CD14-positive monocyte (primary cell): ENCODE data around the gene TPM2. TPM values are rescaled to one million over a fixed set of nuclear protein-coding genes. Genes with fewer than 3 reads are reported as not detected.

Source experiments
- DNase-seq, 3 donors: peaks; one replicate each; pipeline ENCODE4 v3.0.0-alpha.2; 2011 to 2022
- H2AFZ ChIP-seq: 2 replicates; pipeline ENCODE4 v1.6.0; 2012; ENCODE audit warnings: mild to moderate bottlenecking, low read depth, low read length, inconsistent platforms; ENCODE audit not compliant: insufficient read depth, poor library complexity, severe bottlenecking
- H3K27ac ChIP-seq, 2 donors: 1 replicate in 1 of 2; 2 replicates in 1 of 2; pipeline ENCODE4 v1.5.1; 2012 to 2013; ENCODE audit warnings: low read length in 2 of 2, control low read depth in 1 of 2, inconsistent platforms in 1 of 2, low read depth in 1 of 2, mild to moderate bottlenecking in 1 of 2
- H3K27me3 ChIP-seq, 2 donors: one replicate each; pipeline versions ENCODE4 v1.6.0 to v1.6.1; 2011 to 2013; ENCODE audit warnings: low read length in 2 of 2; ENCODE audit not compliant: control insufficient read depth in 2 of 2, insufficient read depth in 2 of 2
- H3K36me3 ChIP-seq, 2 donors: replicated peaks in 1 of 2; 1 replicate in 1 of 2; 2 replicates in 1 of 2; pipeline versions ENCODE4 v1.5.1 to v1.6.1; 2012 to 2013; ENCODE audit warnings: low read length in 2 of 2, control low read depth in 1 of 2, inconsistent platforms in 1 of 2, mild to moderate bottlenecking in 1 of 2; ENCODE audit not compliant: insufficient read depth in 2 of 2, control insufficient read depth in 1 of 2
- H3K4me1 ChIP-seq, 2 donors: 1 replicate in 1 of 2; 2 replicates in 1 of 2; pipeline versions ENCODE4 v1.5.1 to v1.6.1; 2012 to 2013; ENCODE audit warnings: low read length in 2 of 2, control low read depth in 1 of 2, inconsistent platforms in 1 of 2, mild to moderate bottlenecking in 1 of 2, moderate library complexity in 1 of 2; ENCODE audit not compliant: insufficient read depth in 2 of 2, control insufficient read depth in 1 of 2
- H3K4me2 ChIP-seq: replicated peaks from 2 replicates; pipeline ENCODE3; 2012; ENCODE audit warnings: low read length, moderate library complexity, mild to moderate bottlenecking; ENCODE audit not compliant: poor library complexity, severe bottlenecking; ENCODE audit errors: extremely low read depth
- H3K4me3 ChIP-seq, 3 experiments: fragments of 200-600 bp in 1 of 3; sonication (generic) in 1 of 3; replicated peaks in 1 of 3; 1 replicate in 2 of 3; 2 replicates in 1 of 3; pipeline ENCODE4 v1.5.1; 2011 to 2013; ENCODE audit warnings: low read length in 3 of 3, mild to moderate bottlenecking in 3 of 3, control low read depth in 2 of 3, low read depth in 2 of 3, inconsistent platforms in 1 of 3, moderate library complexity in 1 of 3
- H3K79me2 ChIP-seq: 2 replicates; pipeline ENCODE4 v1.6.0; 2012; ENCODE audit warnings: mild to moderate bottlenecking, control low read depth, inconsistent platforms, low read length, moderate library complexity; ENCODE audit not compliant: insufficient read depth
- H3K9ac ChIP-seq: 2 replicates; pipeline ENCODE4 v1.6.0; 2017; ENCODE audit warnings: low read length, mild to moderate bottlenecking; ENCODE audit not compliant: insufficient read depth, poor library complexity, severe bottlenecking
- H3K9me3 ChIP-seq, 2 donors: replicated peaks in 1 of 2; 1 replicate in 1 of 2; 2 replicates in 1 of 2; pipeline versions ENCODE4 v1.5.1 to v1.6.1; 2012 to 2013; ENCODE audit warnings: low read length in 2 of 2, control low read depth in 1 of 2; ENCODE audit not compliant: control insufficient read depth in 1 of 2, insufficient read depth in 1 of 2
- H4K20me1 ChIP-seq: 2 replicates; pipeline ENCODE4 v1.6.0; 2012; ENCODE audit warnings: mild to moderate bottlenecking, low read length, control low read depth, moderate library complexity; ENCODE audit not compliant: insufficient read depth
- H3K27ac Mint-ChIP-seq, 7 donors: one replicate each; pipeline ENCODE4 v1.8.0; 2020; ENCODE audit warnings: mild to moderate bottlenecking in 7 of 7, mixed read lengths in 7 of 7, moderate library complexity in 6 of 7, inconsistent platforms in 2 of 7
- H3K27me3 Mint-ChIP-seq, 3 donors: one replicate each; pipeline ENCODE4 v1.8.0; 2021 to 2022; ENCODE audit warnings: low read depth in 3 of 3, mild to moderate bottlenecking in 3 of 3, mixed read lengths in 3 of 3, moderate library complexity in 3 of 3, inconsistent platforms in 1 of 3
- H3K36me3 Mint-ChIP-seq, 2 donors: one replicate each; pipeline ENCODE4 v1.8.0; 2020; ENCODE audit warnings: mixed read lengths in 2 of 2, inconsistent platforms in 1 of 2, mild to moderate bottlenecking in 1 of 2
- H3K4me1 Mint-ChIP-seq: one replicate; pipeline ENCODE4 v1.8.0; 2020; ENCODE audit warnings: mild to moderate bottlenecking, mixed read lengths
- H3K4me3 Mint-ChIP-seq, 2 donors: one replicate each; pipeline ENCODE4 v1.8.0; 2020; ENCODE audit warnings: mild to moderate bottlenecking in 2 of 2, mixed read lengths in 2 of 2, moderate library complexity in 1 of 2
- H3K9me3 Mint-ChIP-seq, 7 donors: one replicate each; pipeline ENCODE4 v1.8.0; 2020 to 2022; ENCODE audit warnings: mixed read lengths in 7 of 7, mild to moderate bottlenecking in 6 of 7, moderate library complexity in 6 of 7, inconsistent platforms in 2 of 7
- CTCF ChIP-seq: fragments of 200-600 bp; IDR thresholded peaks from one replicate; pipeline ENCODE4 v1.8.0; 2022; ENCODE audit warnings: antibody characterized with exemption, mild to moderate bottlenecking
- WGBS: methylation state at CpG from one replicate; pipeline ENCODE4 v1.1.5; 2013; ENCODE audit warnings: missing lambda C conversion rate; ENCODE audit not compliant: insufficient coverage; 5-methylcytosine and 5-hydroxymethylcytosine counted together
- intact Hi-C, 2 donors: fragments of 100-400 bp; cut with micrococcal nuclease; formaldehyde crosslinking; loops; one replicate each; pipeline versions ENCODE4 v1.15.0 to v1.15.1; 2023
- polyA plus RNA-seq, 3 donors: library from polyadenylated mRNA; depleted of rRNA in 1 of 3; unstranded in 2 of 3; stranded (reverse) in 1 of 3; fragments of 300-500 nt in 2 of 3; fragments of >200 nt in 1 of 3; fragmentation: Illumina TruSeq in 2 of 3; gene quantifications; 1 replicate in 2 of 3; 2 replicates in 1 of 3; pipeline ENCODE4 v1.2.3, GENCODE V29; 2012 to 2021

The TPM2 gene
- polyA plus RNA-seq, 3 donors: 7.7 TPM; not detected in 2

DNA sequence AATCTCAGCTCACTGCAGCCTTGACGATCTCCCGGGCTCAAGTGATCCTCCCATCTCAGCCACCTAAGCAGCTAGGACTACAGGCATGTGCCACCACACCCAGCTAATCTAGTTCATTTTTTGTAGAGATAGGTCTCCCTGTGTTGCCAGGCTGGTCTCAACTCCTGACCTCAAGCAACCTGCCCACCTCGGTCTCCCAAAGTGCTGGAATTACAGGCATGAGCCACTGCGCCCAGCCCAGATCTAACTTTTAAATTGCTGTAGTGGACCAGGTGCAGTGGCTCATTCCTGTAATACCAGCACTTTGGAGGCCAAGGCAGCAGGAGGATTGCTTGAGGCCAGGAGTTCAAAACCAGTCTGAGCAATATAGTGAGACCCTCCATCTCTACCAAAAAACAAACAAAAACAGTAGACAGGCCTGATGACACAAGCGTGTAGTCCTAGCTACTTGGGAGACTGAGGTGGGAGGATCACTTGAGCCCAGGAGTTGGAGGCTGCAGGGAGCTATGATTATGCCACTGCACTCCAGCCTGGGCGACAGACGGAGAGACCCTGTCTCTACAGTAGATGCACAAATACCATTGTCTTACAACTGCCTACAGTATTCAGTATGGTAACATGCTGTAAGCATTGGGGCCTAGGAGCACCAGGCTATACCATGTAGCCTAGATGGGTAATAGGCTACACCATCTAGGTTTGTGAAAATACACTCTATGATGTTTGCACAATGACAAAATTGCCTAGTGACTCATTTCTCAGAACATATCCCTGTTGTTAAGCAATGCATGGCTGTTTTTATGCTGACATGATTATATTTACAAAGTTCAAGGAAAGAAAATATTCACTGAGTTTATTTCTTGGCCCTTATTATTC is 37.5 kb downstream of the TPM2 start:
- no peaks in the 10 kb centered on the region for H3K36me3 Mint-ChIP-seq
- H3K27me3 Mint-ChIP-seq: peaks cover 0 to 7% (median 3%) of the 10 kb centered on the region in 3 donors
- H3K4me1 Mint-ChIP-seq: peaks cover 42% of the 10 kb centered on the region
- H3K4me1 ChIP-seq: peaks cover 42 to 58% of the 10 kb centered on the region in 2 donors
- H3K9me3 Mint-ChIP-seq: peaks cover 0 to 1% (median 0%) of the 10 kb centered on the region in 7 donors
- no peak overlapping the region for H3K9ac ChIP-seq
- no peaks in the 10 kb centered on the region for H3K79me2 ChIP-seq
- no peaks in the 10 kb centered on the region for H4K20me1 ChIP-seq
- DNase-seq: peak in 2 of 3 donors; percentile 65 to 70
- H3K4me2 ChIP-seq: no peak overlapping the region
- H2AFZ ChIP-seq: no peak overlapping the region
- intact Hi-C loops: no loop called here
- no peak overlapping the region for H3K4me3 ChIP-seq
- H3K27me3 ChIP-seq: no peaks in the 10 kb centered on the region
- no peak for TF ChIP-seq CTCF
- no peaks in the 10 kb centered on the region for H3K36me3 ChIP-seq
- no peak overlapping the region for H3K27ac ChIP-seq
- H3K4me3 Mint-ChIP-seq: no peak overlapping the region
- WGBS: 93% methylated on average over 3 of the region's 7 CpGs
- H3K27ac Mint-ChIP-seq: peak overlapping the region in 3 of 7 donors; percentile 32 to 80 (median 45)
- no peaks in the 10 kb centered on the region for H3K9me3 ChIP-seq

- Histone ChIP-seq H3K79me2 (peaks cover 8% of the 10 kb centered on the region), H2AFZ (peak within 1 kb of the TSS; percentile 81), H3K9me3 (no peaks in the 10 kb centered on the region), H3K4me3 (peak within 1 kb of the TSS in 1 of 3 experiments; percentile 53), H3K9ac (no peak within 1 kb of the TSS), H4K20me1 (no peaks in the 10 kb centered on the region), H3K36me3 (no peaks in the 10 kb centered on the region), H3K27me3 (no peaks in the 10 kb centered on the region), H3K4me2 (peak within 1 kb of the TSS; percentile 64), H3K27ac (no peak within 1 kb of the TSS), H3K4me1 (peaks cover 42 to 62% of the 10 kb centered on the region in 2 donors)
- Mint-ChIP-seq H3K27ac (peak within 1 kb of the TSS in 1 of 7 donors; percentile 32), H3K27me3 (peaks cover 0 to 5% (median 0%) of the 10 kb centered on the region in 3 donors), H3K4me1 (peaks cover 43% of the 10 kb centered on the region), H3K9me3 (peaks cover 0 to 1% (median 0%) of the 10 kb centered on the region in 7 donors), H3K4me3 (peak within 1 kb of the TSS in 1 of 2 donors; percentile 53), H3K36me3 (no peaks in the 10 kb centered on the region)
- intact Hi-C loops: no loop called here
- no peak for DNase-seq
- TF ChIP-seq CTCF: no peak
- WGBS: 78% methylated on average over 11 of the region's 22 CpGs
These were observed 39.2 kb downstream of the TPM2 start, which contains the start of gene SIT1 for GRCh38 chr9:35650341-35651158. TSS of gene SIT1 (minus strand) at chr9:35650931. CDS start at chr9:35650853, 78 bp downstream.
